Effector memory CD8-positive, alpha-beta T cell (primary cell): ENCODE data around the gene RAB3GAP1.
A peak's percentile ranks its signal among the peaks of the same experiment; 100 is the strongest.
"Not testable (repeated sequence)": the region's sequence is repeated elsewhere in the genome, so short reads cannot be mapped to it uniquely, and the experiment has no call there.

ENCODE experiments used
- ATAC-seq: fragments of 150-1000 bp; cut with Tn5 transposase; replicated peaks from 2 replicates; pipeline ENCODE4 v1.10.0; 2021; ENCODE audit warnings: mild to moderate bottlenecking, moderate library complexity
- DNase-seq, 3 experiments: peaks; one replicate each; pipeline ENCODE4 v3.0.0; 2021
- H3K27ac Mint-ChIP-seq, 2 donors: one replicate each; pipeline ENCODE4 v1.8.0; 2022; ENCODE audit warnings: mild to moderate bottlenecking in 2 of 2, mixed read lengths in 2 of 2, moderate library complexity in 2 of 2
- H3K27me3 Mint-ChIP-seq, 2 donors: one replicate each; pipeline ENCODE4 v1.8.0; 2022; ENCODE audit warnings: mixed read lengths in 2 of 2
- H3K36me3 Mint-ChIP-seq: one replicate; pipeline ENCODE4 v1.8.0; 2022; ENCODE audit warnings: mild to moderate bottlenecking, moderate library complexity, mixed read lengths; ENCODE audit not compliant: insufficient read depth
- H3K4me1 Mint-ChIP-seq, 2 donors: one replicate each; pipeline ENCODE4 v1.8.0; 2022; ENCODE audit warnings: low read depth in 2 of 2, mixed read lengths in 2 of 2
- H3K4me3 Mint-ChIP-seq, 2 donors: one replicate each; pipeline ENCODE4 v1.8.0; 2022; ENCODE audit warnings: mild to moderate bottlenecking in 2 of 2, mixed read lengths in 2 of 2, moderate library complexity in 2 of 2
- H3K9me3 Mint-ChIP-seq, 2 donors: one replicate each; pipeline ENCODE4 v1.8.0; 2022; ENCODE audit warnings: mixed read lengths in 2 of 2

The RAB3GAP1 gene

GRCh38 chr2:135033216-135033615 lies 18.9 kb upstream of the RAB3GAP1 start:
- H3K9me3 Mint-ChIP-seq, H3K27ac Mint-ChIP-seq, H3K36me3 Mint-ChIP-seq, H3K4me3 Mint-ChIP-seq, ATAC-seq, H3K4me1 Mint-ChIP-seq, DNase-seq: not testable (repeated sequence)
- peaks cover 11 to 18% of the 10 kb centered on the region in 2 donors for H3K27me3 Mint-ChIP-seq

DNA sequence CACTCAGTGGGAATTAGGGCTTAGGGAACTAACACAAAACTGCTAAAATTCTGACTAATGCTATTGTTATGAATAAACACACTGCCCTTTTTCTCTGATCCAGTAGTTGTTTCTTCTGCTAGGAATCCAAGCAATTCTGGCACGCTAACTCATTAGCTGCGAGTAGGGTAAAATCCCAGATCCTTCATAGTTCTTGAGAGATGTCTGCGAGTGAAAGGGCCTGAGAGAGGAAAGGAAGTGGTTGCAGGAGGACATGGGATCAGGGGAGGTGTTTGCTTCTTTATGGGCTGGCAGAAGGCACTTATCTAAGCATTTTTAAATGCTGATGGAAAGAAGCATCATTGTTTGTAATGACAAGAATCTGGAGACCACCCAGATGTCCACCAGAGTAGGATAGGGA lies 14.3 kb upstream of the RAB3GAP1 start:
- H3K27ac Mint-ChIP-seq = no peak overlapping the region
- DNase-seq (no peak), ATAC-seq (no peak)
- no peaks in the 10 kb centered on the region for H3K9me3 Mint-ChIP-seq
- peaks cover 9 to 33% of the 10 kb centered on the region in 2 donors for H3K27me3 Mint-ChIP-seq
- H3K4me3 Mint-ChIP-seq = no peak overlapping the region
- no peaks in the 10 kb centered on the region for H3K36me3 Mint-ChIP-seq
- H3K4me1 Mint-ChIP-seq = no peaks in the 10 kb centered on the region

GRCh38 chr2:135043345-135043744 lies 8.7 kb upstream of the RAB3GAP1 start:
- no peak overlapping the region for H3K27ac Mint-ChIP-seq
- H3K4me1 Mint-ChIP-seq = no peaks in the 10 kb centered on the region
- peaks cover 18 to 52% of the 10 kb centered on the region in 2 donors for H3K27me3 Mint-ChIP-seq
- no peaks in the 10 kb centered on the region for H3K36me3 Mint-ChIP-seq
- DNase-seq (peak; percentile 4 to 9 (median 5)), ATAC-seq (no peak)
- no peak overlapping the region for H3K4me3 Mint-ChIP-seq
- H3K9me3 Mint-ChIP-seq = no peaks in the 10 kb centered on the region

DNA sequence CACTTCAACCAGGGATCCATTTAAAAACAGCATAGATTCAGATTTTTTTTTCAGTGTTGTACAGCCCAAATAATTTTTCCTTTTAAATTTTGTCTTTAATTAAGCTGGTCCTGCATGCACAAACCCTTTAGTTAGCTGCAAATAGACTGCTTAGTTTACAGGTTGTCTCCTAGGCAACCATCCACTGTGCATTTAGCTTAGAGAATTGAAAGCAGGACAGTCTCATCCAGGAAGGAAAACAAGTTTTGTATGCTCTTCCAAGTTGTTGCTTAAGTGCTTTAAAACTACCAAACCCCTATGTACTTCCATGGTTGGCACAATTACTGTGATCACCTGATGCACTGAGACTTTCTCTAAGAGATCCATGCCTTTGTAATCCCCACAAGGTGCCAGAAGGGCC lies 4.8 kb upstream of the RAB3GAP1 start, which contains the start of gene MAP3K19:
TSS of gene MAP3K19 (minus strand) at position 148 of the 400 bp plus-strand sequence. CDS start 22,800 bp downstream, outside the sequence.
- Mint-ChIP-seq H3K27me3 (peaks cover 9 to 34% of the 10 kb centered on the region in 2 donors), H3K9me3 (no peaks in the 10 kb centered on the region), H3K27ac (no peak within 1 kb of the TSS), H3K4me3 (no peak within 1 kb of the TSS), H3K4me1 (peaks cover 0 to 3% of the 10 kb centered on the region in 2 donors), H3K36me3 (peaks cover 13% of the 10 kb centered on the region)
- no peak for ATAC-seq
- no peak for DNase-seq

DNA sequence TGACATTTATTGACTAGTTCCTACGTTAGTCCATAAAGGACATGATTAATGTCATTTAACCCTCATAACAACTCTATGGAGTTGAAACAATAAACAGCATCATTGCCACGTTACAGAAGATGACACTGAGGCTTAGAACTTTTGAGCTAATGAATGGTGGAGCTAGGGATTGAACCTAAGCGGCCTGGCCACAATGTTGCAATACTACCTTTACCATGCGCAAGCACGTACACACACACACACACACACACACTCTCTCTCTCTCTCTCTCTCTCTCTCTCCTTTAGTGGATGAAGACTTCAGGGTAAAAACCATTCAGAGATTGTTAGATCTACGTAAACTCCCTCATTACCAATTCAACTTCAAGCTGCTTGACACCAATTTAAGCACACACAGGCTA lies 4.0 kb upstream of the RAB3GAP1 start:
- Mint-ChIP-seq H3K36me3 (peaks cover 21% of the 10 kb centered on the region), H3K9me3 (no peaks in the 10 kb centered on the region), H3K4me1 (peaks cover 2 to 8% of the 10 kb centered on the region in 2 donors), H3K4me3 (no peak overlapping the region), H3K27me3 (peaks cover 9 to 27% of the 10 kb centered on the region in 2 donors), H3K27ac (no peak overlapping the region)
- no peak for ATAC-seq
- DNase-seq = no peak

DNA sequence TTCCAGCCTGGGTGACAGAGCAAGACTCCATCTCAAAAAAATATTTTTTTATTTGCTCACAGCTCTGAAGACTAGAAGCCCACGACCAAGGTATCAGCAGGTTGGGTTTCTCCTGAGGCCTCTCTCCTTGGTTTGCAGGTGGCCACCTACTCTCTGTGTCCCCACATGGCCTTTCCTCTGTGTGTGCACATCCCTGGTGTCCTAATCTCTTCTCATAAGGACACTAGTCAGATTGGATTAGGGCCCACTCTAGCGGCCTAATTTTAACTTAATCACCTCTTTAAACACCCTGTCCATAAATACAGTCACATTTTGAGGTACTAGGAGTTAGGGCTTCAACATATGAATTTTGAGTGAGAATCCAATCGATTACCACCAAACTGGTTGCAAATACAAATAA lies 2.0 kb upstream of the RAB3GAP1 start:
- Mint-ChIP-seq H3K36me3 (peaks cover 22% of the 10 kb centered on the region), H3K27ac (no peak overlapping the region), H3K4me1 (peaks cover 15 to 18% of the 10 kb centered on the region in 2 donors), H3K9me3 (no peaks in the 10 kb centered on the region), H3K4me3 (no peak overlapping the region), H3K27me3 (peaks cover 10 to 11% of the 10 kb centered on the region in 2 donors)
- DNase-seq (no peak), ATAC-seq (no peak)

DNA sequence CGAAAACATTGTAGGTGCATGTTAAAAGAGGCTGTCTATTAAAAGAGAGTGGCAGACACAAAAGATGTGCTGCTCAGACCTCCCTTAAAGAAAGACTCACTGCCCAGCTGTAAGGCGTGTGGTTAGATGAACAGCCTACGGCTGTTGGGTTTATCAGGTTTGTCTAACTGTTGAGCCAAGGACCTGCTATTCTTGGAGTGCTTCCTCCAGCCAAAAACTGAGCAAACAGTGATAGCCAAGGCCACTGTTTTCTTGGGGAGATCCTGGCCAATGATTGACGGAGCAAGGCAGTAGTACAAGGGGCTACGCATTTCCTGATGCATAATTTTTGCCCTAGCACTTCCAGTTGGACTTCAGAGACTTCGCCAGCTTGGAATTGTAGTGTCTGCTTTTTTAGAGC lies 1.4 kb upstream of the RAB3GAP1 start:
- Mint-ChIP-seq H3K27ac (peak overlapping the region in 1 of 2 donors; percentile 99), H3K4me3 (peak overlapping the region; percentile 25 to 63)

DNA sequence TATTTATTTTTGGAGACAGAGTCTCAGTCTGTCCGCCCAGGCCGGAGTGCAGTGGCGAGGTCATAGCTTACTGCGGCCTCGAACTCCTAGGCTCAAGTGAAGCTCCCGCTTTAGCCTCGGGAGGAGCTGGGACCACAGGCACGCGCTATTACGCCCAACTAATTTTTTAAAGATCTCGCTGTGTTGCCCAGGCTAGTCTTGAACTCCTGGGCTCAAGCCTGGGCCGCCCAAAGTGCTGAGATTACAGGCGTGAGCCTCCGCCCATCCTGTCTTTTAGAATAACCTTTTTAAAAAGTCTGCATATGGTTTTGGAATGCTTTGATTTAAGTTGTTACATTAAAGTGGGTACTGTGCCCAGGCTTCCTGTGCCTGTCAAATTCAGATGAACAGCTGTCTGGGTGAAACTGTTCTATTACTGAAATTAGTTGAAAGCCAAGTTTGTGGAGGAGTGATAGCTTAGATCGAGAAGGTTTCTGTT lies 944 bp downstream of the RAB3GAP1 start:
- Mint-ChIP-seq H3K4me1 (peaks cover 15 to 23% of the 10 kb centered on the region in 2 donors), H3K27ac (peak overlapping the region; percentile 99 to 100), H3K4me3 (peak overlapping the region; percentile 97 to 98), H3K27me3 (peaks cover 9% of the 10 kb centered on the region in 2 donors), H3K36me3 (peaks cover 22% of the 10 kb centered on the region), H3K9me3 (no peaks in the 10 kb centered on the region)
- DNase-seq (peak in 1 of 3 experiments; percentile 20), ATAC-seq (no peak)

More for the DNA sequence above, 1.4 kb upstream of the RAB3GAP1 start:
- ATAC-seq (no peak), DNase-seq (no peak)
- Mint-ChIP-seq H3K36me3 (peaks cover 22% of the 10 kb centered on the region), H3K27me3 (peaks cover 9% of the 10 kb centered on the region in 2 donors), H3K9me3 (no peaks in the 10 kb centered on the region), H3K4me1 (peaks cover 15 to 18% of the 10 kb centered on the region in 2 donors)

DNA sequence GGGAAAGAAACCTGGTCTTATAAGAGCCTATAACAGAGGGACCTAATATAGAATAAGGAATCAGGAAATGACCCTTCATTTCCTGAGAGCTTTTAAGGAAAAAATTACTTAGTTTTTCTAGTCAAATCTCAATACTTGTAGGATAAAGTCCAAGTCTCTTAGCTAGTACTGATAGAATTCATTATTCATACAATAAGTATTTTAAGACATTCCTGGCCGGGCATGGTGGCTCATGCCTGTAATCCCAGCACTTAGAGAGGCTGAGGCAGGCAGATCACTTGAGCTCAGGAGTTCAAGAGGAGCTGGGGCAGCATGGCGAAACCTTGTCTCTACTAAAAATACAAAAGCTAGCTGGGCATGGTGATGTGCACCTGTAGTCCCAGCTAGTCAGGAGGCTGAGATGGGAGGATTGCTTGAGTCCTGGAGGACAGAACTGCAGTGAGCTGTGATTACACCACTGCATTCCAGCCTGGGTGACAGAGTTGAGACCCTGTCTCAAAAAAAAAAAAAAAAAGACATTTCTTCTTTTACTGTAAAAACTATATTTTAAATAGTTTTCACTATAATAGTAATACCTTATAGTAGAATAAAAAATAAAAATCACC lies 3.2 kb downstream of the RAB3GAP1 start:
- Mint-ChIP-seq H3K27me3 (peaks cover 0 to 9% of the 10 kb centered on the region in 2 donors), H3K4me1 (peaks cover 15 to 23% of the 10 kb centered on the region in 2 donors), H3K27ac (no peak overlapping the region), H3K36me3 (peaks cover 23% of the 10 kb centered on the region), H3K4me3 (no peak overlapping the region), H3K9me3 (no peaks in the 10 kb centered on the region)
- DNase-seq (no peak), ATAC-seq (no peak)

GRCh38 chr2:135056790-135057189 lies 4.7 kb downstream of the RAB3GAP1 start:
- Mint-ChIP-seq H3K9me3 (no peaks in the 10 kb centered on the region), H3K27ac (no peak overlapping the region), H3K4me3 (no peak overlapping the region), H3K27me3 (peaks cover 0 to 9% of the 10 kb centered on the region in 2 donors), H3K4me1 (peaks cover 15 to 23% of the 10 kb centered on the region in 2 donors), H3K36me3 (peaks cover 18% of the 10 kb centered on the region)
- ATAC-seq = no peak
- DNase-seq = no peak

- Mint-ChIP-seq H3K36me3 (peaks cover 7% of the 10 kb centered on the region), H3K27ac (no peak overlapping the region)
Measured at GRCh38 chr2:135059577-135059976, 7.5 kb downstream of the RAB3GAP1 start.

DNA sequence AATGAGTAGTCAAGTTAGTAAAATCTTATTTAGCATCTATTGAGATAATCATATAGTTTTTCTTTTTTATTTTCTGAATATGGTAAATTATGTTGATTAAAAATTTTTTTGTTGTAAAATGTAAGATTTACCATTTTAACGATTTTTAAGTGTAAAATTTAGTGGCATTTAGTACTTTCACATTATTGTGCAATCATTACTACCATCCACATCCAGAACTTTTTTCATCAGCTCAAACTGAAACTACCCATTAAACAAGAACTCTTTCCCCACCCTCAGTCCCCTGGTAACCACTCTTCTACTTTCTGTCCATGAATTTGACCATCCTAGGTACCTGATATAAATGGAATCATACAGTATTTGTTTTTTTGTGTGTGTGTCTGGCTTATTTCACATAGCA lies 11.1 kb downstream of the RAB3GAP1 start:
- Mint-ChIP-seq H3K4me1 (no peaks in the 10 kb centered on the region), H3K27ac (no peak overlapping the region), H3K36me3 (peaks cover 7% of the 10 kb centered on the region), H3K4me3 (no peak overlapping the region), H3K9me3 (no peaks in the 10 kb centered on the region), H3K27me3 (no peaks in the 10 kb centered on the region)
- DNase-seq = no peak
- no peak for ATAC-seq

More at GRCh38 chr2:135059577-135059976, 7.5 kb downstream of the RAB3GAP1 start:
- ATAC-seq = no peak
- Mint-ChIP-seq H3K4me3 (no peak overlapping the region), H3K27me3 (no peaks in the 10 kb centered on the region), H3K9me3 (no peaks in the 10 kb centered on the region), H3K4me1 (peaks cover 0 to 5% of the 10 kb centered on the region in 2 donors)
- DNase-seq = no peak

DNA sequence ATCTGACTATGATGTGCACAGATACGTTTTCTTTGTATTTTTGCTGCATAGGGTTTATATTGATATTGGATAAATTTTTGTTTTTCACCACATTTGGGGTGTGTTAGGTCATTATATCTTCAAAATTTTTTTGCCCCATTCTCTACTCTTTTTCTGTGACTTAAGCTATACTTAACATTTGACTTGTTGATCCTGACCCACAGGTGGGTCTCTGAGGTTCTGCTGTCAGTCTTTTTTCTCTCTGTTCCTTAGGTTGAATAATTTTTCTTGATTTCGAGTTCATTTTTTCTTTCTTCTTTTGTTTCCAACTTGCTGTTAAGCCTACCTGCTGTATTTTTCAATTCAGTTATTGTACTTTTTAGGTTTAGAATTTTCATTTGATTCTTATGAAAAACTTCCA lies 12.1 kb downstream of the RAB3GAP1 start:
- no peak for DNase-seq
- ATAC-seq = no peak
- Mint-ChIP-seq H3K4me1 (no peaks in the 10 kb centered on the region), H3K4me3 (no peak overlapping the region), H3K27me3 (no peaks in the 10 kb centered on the region), H3K36me3 (peaks cover 7% of the 10 kb centered on the region), H3K27ac (no peak overlapping the region), H3K9me3 (no peaks in the 10 kb centered on the region)

- Mint-ChIP-seq H3K4me1 (no peaks in the 10 kb centered on the region), H3K27ac (no peak overlapping the region), H3K9me3 (no peaks in the 10 kb centered on the region), H3K36me3 (peaks cover 4% of the 10 kb centered on the region), H3K27me3 (no peaks in the 10 kb centered on the region), H3K4me3 (no peak overlapping the region)
- ATAC-seq (no peak), DNase-seq (no peak)
Measured at GRCh38 chr2:135066710-135067109, 14.6 kb downstream of the RAB3GAP1 start.
